BLaER1 (cell line): ENCODE measurements around the gene HSH2D.
A peak's percentile ranks its signal among the peaks of the same experiment; 100 is the strongest.

ENCODE experiments used
- H3K27ac ChIP-seq: shearing (Covaris generic); formaldehyde crosslinking; 2 replicates; pipeline ENCODE4 v1.8.1; 2022
- H3K27me3 ChIP-seq: shearing (Covaris generic); formaldehyde crosslinking; 2 replicates; pipeline ENCODE4 v1.8.1; 2022
- H3K36me3 ChIP-seq: shearing (Covaris generic); formaldehyde crosslinking; 2 replicates; pipeline ENCODE4 v1.8.1; 2022
- H3K4me1 ChIP-seq: shearing (Covaris generic); formaldehyde crosslinking; 2 replicates; pipeline ENCODE4 v1.8.1; 2022
- H3K4me2 ChIP-seq: shearing (Covaris generic); formaldehyde crosslinking; 2 replicates; pipeline ENCODE4 v1.8.1; 2022
- H3K4me3 ChIP-seq: shearing (Covaris generic); formaldehyde crosslinking; 2 replicates; pipeline ENCODE4 v1.8.1; 2022
- H3K9ac ChIP-seq: shearing (Covaris generic); formaldehyde crosslinking; 2 replicates; pipeline ENCODE4 v1.8.1; 2022
- H3K9me3 ChIP-seq: shearing (Covaris generic); formaldehyde crosslinking; 2 replicates; pipeline ENCODE4 v1.8.1; 2022
- H4K20me1 ChIP-seq: shearing (Covaris generic); formaldehyde crosslinking; 2 replicates; pipeline ENCODE4 v1.8.1; 2022
- Cebpa-rat ChIP-seq: shearing (Covaris generic); IDR thresholded peaks from 2 replicates; pipeline ENCODE4 v1.8.1; 2022

The HSH2D gene

DNA sequence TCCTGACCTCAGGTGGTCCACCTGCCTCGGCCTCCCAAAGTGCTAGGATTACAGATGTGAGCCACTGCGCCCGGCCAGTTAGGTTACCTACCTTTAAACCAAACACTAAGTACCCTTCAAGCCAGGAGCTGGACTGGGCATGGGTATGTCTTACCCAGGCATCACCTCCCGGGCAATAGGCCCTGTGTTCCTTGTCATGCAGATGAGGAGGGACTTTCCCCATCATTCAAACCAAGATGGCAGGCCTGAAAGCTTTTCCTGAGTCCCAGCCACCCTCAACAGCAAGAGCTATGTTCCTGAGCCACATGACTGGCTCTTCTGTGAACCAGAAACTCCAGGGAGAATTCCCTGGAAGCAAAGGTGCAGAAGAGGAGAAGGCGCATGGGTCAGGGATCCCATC is 22.3 kb upstream of the HSH2D start:
- TF ChIP-seq Cebpa-rat = no peak
- Histone ChIP-seq H3K4me1 (peaks cover 86% of the 10 kb centered on the region), H3K27me3 (no peaks in the 10 kb centered on the region), H3K9ac (no peak overlapping the region), H4K20me1 (no peaks in the 10 kb centered on the region), H3K9me3 (no peaks in the 10 kb centered on the region), H3K27ac (peak overlapping the region; percentile 94), H3K4me2 (no peak overlapping the region), H3K4me3 (no peak overlapping the region), H3K36me3 (peaks cover 75% of the 10 kb centered on the region)

DNA sequence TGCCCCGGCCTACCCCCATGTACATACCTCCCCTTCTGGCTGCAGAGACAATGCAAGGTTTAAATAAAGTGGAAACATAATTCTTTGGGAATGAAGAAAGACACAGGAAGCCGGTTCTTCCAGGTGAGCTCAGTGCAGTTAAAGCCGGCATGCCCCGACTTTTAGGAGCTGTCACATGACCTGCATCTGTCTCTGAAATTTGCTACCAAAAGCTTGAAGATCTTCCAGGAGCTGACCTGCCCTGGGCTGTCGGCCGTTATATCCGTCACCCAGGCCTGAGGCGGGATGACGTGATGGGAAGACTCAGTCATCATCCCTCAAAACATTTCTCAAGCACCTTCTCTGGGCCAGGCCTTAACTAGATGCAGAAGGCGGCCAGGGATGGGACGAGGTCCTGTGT is 21.5 kb upstream of the HSH2D start:
- H3K9ac ChIP-seq = no peak overlapping the region
- H3K27ac ChIP-seq = 0 out of 2 replicates have a peak overlapping the region, but pooled peaks have one; percentile 94
- no peak overlapping the region for H3K4me2 ChIP-seq
- H4K20me1 ChIP-seq = no peaks in the 10 kb centered on the region
- H3K4me3 ChIP-seq = no peak overlapping the region
- H3K9me3 ChIP-seq = no peaks in the 10 kb centered on the region
- TF ChIP-seq Cebpa-rat = no peak
- no peaks in the 10 kb centered on the region for H3K27me3 ChIP-seq
- H3K36me3 ChIP-seq = peaks cover 83% of the 10 kb centered on the region
- H3K4me1 ChIP-seq = peaks cover 81% of the 10 kb centered on the region

DNA sequence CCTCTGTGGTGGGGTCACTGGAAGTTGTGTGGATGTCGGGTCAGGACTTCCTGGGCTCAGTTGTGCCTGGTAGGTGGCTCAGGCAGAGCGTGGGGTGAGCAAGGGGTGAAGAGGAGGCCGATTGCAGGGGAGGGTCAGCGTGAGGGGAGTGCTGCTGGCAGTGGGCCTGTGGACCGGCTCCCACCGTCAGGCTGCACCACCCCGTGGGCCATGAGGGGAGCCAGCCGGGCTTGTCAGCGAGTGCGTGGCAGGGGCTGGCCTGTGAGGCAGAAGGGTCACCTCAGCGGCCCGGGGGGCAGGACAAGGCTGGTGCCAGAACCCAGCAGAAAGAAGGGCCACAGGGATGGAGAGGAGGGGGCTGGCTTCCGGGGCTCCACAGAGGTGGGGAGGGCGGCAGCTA is 18.5 kb upstream of the HSH2D start:
- H3K4me2 ChIP-seq = no peak overlapping the region
- no peaks in the 10 kb centered on the region for H3K27me3 ChIP-seq
- H4K20me1 ChIP-seq = no peaks in the 10 kb centered on the region
- no peak overlapping the region for H3K9ac ChIP-seq
- H3K36me3 ChIP-seq = peaks cover 100% of the 10 kb centered on the region
- H3K9me3 ChIP-seq = no peaks in the 10 kb centered on the region
- H3K4me3 ChIP-seq = no peak overlapping the region
- peaks cover 81% of the 10 kb centered on the region for H3K4me1 ChIP-seq
- peak overlapping the region; percentile 70; the same call in 1 of the 2 replicates for H3K27ac ChIP-seq
- TF ChIP-seq Cebpa-rat = no peak

DNA sequence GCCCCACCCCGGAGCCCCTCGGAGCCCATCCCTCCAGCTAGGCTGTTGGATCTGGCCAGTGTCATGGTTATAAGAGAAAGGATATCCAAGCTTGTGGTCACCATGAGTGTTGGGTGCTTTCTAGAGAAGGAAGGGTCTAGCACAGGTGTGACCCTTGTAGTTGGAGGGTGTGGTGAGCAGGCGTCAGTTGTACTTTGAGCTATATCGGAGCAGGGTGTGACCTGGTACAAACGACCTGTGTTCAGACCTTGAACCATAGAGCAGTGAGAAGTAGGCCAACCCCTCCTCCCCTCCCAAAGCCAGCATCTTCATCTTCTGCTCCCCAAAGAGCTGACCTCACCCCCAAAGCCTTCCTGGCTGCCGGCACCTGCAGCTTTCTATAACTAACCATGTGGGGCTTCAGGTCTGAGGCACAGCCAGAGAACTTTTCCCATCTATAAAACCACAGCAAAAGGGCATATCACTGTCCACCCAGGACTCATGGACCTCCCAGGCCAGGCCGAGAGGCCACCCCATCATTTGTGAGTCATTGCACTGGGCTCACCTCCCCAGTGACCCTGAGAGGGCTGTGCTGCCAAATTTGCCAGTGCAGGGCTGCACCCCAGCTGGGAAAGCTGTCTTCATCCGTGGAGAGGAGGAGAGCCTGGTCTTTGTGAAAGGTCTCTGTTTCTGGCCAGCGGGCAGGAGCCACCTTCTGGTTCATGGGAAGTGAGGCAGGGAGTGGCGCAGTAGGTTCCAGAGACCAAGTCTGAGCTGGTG is 17.6 kb upstream of the HSH2D start:
- Histone ChIP-seq H3K9ac (peak overlapping the region; percentile 25; the same call in 1 of the 2 replicates), H3K36me3 (peaks cover 100% of the 10 kb centered on the region), H3K4me3 (no peak overlapping the region), H4K20me1 (no peaks in the 10 kb centered on the region), H3K9me3 (no peaks in the 10 kb centered on the region), H3K27me3 (no peaks in the 10 kb centered on the region), H3K27ac (peak overlapping the region; percentile 70; the same call in 1 of the 2 replicates), H3K4me1 (peaks cover 81% of the 10 kb centered on the region), H3K4me2 (no peak overlapping the region)
- no peak for TF ChIP-seq Cebpa-rat

DNA sequence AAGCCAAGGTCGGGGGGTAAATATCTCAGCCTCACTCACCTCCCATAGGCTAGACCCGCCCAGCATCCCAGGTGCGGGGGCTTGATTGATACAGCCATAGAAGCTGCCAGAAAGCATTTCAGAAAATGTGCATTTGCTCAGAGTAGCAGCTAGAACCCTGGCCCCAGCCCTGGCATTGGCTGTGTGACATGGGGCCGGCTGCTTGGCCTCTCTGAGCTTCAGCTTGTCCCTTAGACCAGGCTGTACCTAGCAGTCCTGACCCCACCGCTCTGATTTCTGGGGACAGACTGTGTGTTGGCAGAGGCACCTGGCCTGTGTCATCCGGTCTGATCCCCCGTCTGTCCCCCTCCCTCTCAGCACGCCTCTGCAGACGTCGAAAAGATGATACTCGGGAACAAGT is 16.4 kb upstream of the HSH2D start:
- Histone ChIP-seq H3K27ac (peak overlapping the region; percentile 70), H3K4me1 (peaks cover 84% of the 10 kb centered on the region), H3K9me3 (peaks cover 3% of the 10 kb centered on the region; the same call in 1 of the 2 replicates), H3K9ac (0 out of 2 replicates have a peak overlapping the region, but pooled peaks have one; percentile 1), H4K20me1 (no peaks in the 10 kb centered on the region), H3K27me3 (no peaks in the 10 kb centered on the region), H3K4me3 (no peak overlapping the region), H3K36me3 (peaks cover 100% of the 10 kb centered on the region), H3K4me2 (no peak overlapping the region)
- TF ChIP-seq Cebpa-rat = no peak

DNA sequence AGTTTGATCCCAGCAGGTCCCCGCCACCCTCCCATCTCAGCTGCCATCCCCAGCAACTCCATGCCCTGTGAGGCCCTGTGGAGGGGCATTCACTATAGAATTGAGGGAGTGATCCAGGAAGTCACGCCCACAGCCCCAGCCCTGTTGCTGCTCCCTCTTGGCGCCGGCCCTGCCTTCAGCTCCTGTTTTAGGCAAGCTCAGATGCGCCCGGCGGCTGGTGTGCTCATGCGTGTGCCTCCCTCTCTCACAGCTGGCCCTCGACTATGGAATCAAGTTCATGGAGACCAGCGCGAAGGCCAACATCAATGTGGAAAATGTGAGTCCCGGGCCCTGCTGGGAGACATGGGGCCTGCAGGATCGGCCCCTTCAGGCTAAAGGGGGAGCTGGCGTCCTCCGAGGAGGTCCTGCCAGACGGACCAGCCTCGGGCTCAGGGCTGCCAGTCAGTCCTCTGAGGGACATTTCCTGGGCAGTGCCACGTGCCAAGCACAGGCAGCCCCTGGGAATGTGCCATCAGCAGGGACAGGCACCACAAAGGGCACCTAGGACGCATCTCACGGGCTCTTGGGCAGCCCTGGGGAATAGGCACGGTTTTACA is 15.6 kb upstream of the HSH2D start:
- Histone ChIP-seq H4K20me1 (no peaks in the 10 kb centered on the region), H3K9ac (peak overlapping the region; percentile 41; the same call in 1 of the 2 replicates), H3K4me2 (peak overlapping the region; percentile 8; the same call in 1 of the 2 replicates), H3K4me3 (no peak overlapping the region), H3K4me1 (peaks cover 85% of the 10 kb centered on the region), H3K27me3 (no peaks in the 10 kb centered on the region), H3K36me3 (peaks cover 100% of the 10 kb centered on the region), H3K27ac (peak overlapping the region; percentile 70), H3K9me3 (peaks cover 3% of the 10 kb centered on the region; the same call in 1 of the 2 replicates)
- no peak for TF ChIP-seq Cebpa-rat

DNA sequence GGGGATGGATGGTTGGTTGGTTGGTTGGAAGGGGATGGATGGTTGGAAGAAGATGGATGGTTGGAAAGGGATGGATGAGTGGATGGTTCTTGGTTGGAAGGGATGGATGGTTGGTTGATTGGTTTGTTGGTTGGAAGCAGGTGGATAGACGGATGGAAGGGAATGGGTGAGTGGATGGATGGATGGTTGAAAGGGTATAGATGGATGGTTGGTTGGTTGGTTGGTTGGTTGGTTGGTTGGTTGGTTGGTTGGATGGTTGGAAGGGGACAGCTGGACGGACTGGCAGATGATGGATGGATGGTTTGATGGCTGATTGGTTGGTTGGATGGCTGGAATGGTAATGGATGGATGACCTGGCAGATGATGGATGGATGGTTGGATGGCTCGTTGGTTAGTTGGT is 11.8 kb upstream of the HSH2D start:
- Histone ChIP-seq H3K9ac (no peak overlapping the region), H3K27ac (peak overlapping the region; percentile 78; the same call in 1 of the 2 replicates), H3K36me3 (peaks cover 92% of the 10 kb centered on the region), H3K4me1 (peaks cover 94% of the 10 kb centered on the region), H3K4me3 (no peak overlapping the region), H4K20me1 (no peaks in the 10 kb centered on the region), H3K4me2 (peak overlapping the region; percentile 82), H3K9me3 (peaks cover 3% of the 10 kb centered on the region; the same call in 1 of the 2 replicates), H3K27me3 (no peaks in the 10 kb centered on the region)
- no peak for TF ChIP-seq Cebpa-rat

DNA sequence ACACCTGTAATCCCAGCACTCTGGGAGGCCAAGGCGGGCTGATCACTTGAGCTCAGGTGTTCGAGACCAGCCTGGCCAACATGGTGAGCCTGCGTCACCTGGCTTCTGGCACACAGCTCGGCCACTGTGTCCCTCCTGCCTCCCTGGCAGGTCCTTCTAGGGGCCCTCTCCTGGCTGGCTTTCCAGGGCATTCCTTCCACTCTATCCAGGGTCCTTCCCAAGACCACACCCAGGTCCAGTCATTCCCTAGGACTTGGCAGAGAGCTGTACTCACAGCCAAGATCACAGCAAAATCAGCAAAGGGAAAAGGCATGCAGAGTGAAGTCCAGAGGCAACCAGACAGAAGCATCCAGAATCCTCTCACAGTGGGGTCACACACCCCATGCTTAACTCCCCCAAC is 9.7 kb upstream of the HSH2D start:
- TF ChIP-seq Cebpa-rat = no peak
- Histone ChIP-seq H3K9ac (no peak overlapping the region), H3K4me3 (no peak overlapping the region), H3K4me2 (peak overlapping the region; percentile 82), H3K4me1 (peaks cover 94% of the 10 kb centered on the region), H3K27ac (peak overlapping the region; percentile 78), H3K27me3 (no peaks in the 10 kb centered on the region), H4K20me1 (no peaks in the 10 kb centered on the region), H3K9me3 (peaks cover 3% of the 10 kb centered on the region; the same call in 1 of the 2 replicates), H3K36me3 (peaks cover 71% of the 10 kb centered on the region)

DNA sequence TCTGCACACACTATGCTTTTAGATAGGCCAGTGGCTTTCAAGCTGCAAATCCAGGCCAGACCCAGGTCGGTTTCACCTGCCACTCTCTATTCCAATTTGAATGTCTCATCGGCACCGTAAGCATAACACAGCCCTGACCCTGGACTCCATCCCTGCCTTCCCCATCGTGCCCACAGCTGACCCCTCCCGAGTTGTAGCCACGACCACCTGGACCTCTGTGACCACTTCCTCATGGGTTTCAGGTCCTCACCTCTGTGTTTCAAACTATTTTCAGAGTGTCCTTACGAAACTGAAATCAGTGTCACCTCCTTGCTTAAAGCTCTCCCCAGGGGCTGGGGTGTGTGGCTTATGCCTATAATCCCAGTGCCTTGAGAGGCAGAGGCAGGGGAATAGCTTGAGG is 9.0 kb upstream of the HSH2D start:
- H3K9me3 ChIP-seq = peaks cover 3% of the 10 kb centered on the region; the same call in 1 of the 2 replicates
- H3K4me3 ChIP-seq = no peak overlapping the region
- no peak for TF ChIP-seq Cebpa-rat
- H3K36me3 ChIP-seq = peaks cover 64% of the 10 kb centered on the region
- H3K4me2 ChIP-seq = peak overlapping the region; percentile 82
- H3K9ac ChIP-seq = no peak overlapping the region
- H3K4me1 ChIP-seq = peaks cover 94% of the 10 kb centered on the region
- no peaks in the 10 kb centered on the region for H3K27me3 ChIP-seq
- peak overlapping the region; percentile 78; the same call in 1 of the 2 replicates for H3K27ac ChIP-seq
- H4K20me1 ChIP-seq = no peaks in the 10 kb centered on the region
